IPS DF 4.7 (cell line): ENCODE results near the gene TENM4.
"Not testable (repeated sequence)": the region's sequence is repeated elsewhere in the genome, so short reads cannot be mapped to it uniquely, and the experiment has no call there.

Experiments used
- DNase-seq: peaks from one replicate; pipeline ENCODE4 v3.0.0-alpha.2; 2013; ENCODE audit warnings: low spot score; ENCODE audit errors: extremely low read depth

TENM4 gene

DNA sequence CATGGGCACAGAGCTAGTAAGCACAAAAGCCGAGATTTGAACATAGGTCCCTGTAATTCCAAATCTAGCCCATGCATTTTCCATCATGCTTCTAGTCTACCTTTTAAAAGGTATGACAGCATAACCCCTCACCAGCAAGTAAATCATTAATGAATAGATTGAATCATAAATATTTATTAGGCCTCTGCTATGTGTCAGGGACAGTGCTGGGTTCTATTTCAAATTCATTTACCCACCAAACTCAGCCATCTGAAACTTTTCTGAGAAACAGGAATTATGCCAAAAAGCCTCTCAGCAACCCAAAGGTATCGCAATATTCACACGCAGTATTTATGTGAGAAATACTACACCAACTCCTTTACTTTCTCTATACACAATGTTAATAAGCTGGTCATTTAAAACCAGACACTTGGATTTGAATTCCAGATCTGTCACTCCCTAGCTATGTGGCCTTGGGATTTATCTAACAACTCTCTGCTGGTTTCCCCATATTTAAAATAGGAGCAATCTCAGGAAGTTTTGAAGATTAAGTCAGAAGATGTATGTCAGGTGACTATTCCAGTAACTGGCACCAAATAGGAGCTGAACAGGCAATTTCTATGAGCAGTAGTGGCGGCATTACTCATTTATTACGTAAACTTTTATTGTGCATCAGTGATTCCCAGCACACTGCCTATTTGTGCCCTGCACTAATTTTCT lies 191.4 kb downstream of the TENM4 start:
- no peak for DNase-seq

DNA sequence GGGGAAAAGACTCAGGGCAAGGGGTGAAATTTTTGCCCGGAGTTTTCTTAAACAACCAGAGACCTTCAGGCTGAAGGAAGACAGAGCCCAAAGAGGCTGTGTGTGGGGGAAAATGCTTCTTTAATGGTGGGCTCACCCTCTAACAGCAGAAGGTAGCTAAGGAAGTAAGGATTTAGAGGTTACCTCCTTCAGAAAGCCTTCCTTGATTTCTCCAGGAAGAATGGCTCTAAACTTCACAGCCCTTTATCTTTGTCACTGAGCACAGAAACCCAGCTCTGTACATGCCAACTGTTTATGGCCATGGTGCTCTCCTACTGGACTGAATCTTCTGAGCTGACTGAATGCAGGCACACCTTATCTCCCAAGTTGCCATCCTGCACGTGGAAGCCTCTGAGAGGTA lies 196.0 kb downstream of the TENM4 start:
- DNase-seq: no peak

DNA sequence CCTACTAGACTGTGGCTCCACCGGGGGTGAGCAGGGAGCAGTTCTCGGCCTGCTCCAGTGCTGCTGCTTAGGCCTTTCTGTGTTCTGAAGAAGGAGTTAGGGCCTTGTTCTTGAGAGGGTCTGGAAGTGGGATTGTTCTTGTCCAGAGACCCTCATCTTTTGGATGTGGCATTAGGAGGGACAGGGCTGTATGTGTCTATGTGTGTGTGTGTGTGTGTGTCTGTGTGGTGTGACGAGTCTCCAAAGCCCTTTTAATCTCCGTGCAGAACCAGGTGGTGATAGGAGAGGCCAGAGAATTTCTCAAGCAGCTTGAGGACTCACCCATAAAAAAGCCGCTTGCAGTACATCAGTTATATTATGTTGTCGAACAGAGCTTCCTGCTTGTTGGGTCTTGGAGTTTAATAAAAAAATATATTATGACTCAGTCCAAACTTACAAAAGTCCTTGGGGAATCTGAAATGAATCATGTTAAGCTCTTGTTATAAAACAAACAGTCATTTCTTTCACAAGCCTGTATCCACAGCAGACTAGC lies 196.5 kb downstream of the TENM4 start:
- DNase-seq: no peak

DNA sequence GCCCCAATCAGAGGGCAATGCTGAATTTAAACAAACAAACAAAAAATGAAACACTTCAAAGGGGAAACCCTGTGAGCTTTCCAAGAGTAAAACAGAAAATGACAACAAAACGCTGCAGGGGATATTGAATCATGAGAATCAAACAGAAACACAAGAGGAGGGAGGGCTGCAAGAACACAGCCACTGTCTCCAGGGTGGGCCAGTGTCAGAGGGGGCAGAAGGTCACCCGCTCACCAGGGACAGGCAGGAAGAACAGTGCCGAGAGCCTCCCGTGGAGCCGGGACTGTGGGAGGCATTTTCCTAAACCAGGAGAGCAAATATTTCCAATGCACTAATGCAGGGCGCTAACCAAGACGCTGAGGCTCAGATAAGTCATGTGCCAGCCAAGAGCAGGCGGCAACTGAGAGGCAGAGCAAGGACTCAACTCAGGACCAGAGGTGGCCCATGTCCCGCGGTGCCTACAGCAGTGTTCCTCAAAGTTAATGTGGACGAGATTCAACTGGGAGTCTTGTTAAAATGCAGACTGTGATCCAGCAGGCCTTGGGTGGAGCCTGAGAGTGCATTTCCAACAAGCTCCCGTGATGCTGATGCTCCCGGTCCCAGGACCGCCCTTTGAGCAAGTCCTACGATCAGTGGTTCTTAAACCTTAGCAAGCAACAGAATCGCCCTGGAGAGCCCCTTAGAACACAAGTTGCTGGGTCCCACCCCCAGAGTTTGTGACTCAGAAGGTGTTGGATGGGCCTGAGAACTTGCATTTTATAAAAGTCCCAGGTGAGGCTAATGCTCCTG lies 197.2 kb downstream of the TENM4 start:
- DNase-seq: no peak

DNA sequence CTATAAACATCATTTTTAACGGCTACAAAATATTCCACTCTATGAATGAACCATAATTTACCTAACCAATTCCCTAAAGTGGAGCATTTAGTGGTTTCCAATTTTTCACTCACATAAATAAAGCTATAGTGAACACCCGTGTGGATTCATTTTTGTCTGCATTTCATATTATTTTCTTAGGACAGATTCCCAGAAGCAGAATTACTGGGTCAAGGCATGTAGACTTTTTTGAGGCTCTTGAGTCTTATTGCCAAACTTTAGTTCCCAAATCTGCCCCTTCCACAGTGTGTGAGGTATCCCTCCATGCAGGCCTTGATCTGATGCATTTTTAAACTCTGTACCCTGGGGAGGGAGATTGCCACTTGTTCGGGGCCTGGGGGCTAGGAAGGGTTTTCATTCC lies 198.2 kb downstream of the TENM4 start:
- DNase-seq: no peak

DNA sequence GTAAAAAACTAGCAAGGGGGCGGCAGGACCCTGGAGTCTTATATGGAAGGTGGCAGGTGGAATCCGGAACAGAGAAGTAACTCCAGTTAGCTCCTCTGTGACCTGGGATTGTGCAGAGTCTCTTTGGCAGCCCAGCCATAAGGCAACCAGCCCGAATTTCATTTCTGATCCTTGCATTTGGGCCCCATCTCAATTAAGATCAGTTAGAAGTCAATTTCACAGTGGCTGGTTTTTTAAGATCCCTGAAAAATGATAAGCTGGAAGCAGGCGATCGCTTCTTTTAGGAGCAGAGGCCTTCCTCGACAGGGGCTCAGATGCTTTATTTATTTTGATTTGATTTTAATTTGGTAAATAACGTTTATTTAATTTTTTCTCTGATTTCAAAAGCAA lies 199.0 kb downstream of the TENM4 start:
- DNase-seq: no peak

DNA sequence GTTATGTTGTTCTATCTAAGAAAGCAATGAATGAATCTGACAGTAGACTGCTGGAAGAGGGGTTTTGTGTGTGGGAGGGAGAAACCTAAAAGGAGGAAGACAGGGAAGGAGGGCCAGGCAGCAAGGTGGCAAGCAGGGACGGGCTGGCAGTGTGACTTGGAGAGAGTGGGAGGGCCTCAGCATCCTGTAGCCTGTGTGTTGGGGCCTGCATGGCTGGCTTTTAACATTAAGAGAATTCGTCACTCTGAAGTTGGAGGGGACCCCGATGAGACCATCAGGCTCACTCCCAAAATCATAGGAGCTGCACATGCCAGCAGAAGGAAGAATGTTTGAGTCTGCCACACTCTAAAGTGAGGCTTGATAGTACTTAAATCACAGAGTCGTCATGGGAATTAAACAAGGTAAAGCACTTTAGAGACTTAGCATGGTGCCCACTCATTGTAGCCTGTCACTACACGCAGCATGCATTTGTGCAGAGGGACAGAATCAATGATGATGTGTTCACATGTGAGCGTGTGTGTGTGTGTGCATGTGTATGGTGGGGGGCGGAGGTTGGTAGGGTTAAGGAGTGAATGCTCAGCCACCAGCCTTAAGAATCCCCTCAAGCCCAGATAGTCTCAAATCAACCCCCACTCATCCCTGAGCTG lies 199.5 kb downstream of the TENM4 start:
- no peak for DNase-seq

DNA sequence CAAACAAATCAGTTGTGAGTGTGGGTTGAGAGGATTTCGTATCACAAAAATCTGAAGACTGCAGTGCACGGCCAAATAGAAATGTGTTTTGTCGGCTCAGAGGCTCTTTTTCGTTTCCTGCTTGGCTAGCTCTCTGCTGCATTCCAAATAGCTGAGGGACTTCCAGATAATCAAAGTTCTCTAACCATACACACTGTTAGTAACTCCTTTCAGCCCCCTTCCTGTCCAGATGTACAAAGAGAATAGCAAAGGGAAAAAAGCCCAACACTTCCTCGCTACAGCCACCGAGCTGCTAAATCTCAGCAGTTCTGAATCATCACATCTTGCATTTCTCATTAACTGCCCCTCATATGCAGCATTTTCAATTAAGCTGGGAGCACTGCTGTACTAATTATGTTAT lies 203.1 kb downstream of the TENM4 start:
- no peak for DNase-seq

DNA sequence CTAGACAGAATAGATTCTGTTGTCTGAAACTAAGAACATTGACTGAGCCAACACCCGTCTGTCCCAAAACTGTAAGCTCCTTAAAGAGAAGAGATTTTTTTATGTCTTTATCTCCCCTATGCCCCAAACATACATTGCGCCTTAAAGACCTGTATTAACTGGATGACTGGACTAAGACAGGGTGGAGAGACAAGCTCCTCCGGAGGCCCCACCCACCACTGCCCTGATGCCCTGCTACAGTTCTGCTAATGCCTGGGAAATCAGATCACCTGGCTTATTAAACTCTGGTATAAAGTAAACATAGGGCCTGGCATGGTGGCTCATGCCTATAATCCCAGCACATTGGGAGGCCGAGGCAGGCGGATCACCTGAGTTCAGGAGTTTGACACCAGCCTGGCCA lies 203.7 kb downstream of the TENM4 start:
- no peak for DNase-seq

DNA sequence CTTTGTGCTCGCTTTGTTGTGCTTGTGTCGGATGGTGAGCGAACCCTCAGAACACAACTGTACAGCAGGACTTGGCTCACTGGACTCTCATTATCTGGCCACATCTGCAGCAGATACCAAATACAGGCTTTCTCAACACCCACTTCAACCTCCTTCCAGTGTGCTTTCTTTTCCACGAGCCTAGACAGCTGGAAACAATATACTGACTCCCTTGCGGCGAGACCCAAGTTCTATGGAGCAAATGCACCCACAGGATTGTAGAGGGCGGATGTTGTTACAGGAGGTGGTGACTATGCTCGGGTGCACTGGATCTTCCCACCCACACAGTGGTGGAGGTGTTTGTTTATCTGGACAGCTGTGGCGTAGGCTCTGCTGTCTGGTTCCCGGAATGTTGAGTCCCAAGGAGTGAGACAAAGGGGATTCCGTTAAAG lies 204.3 kb downstream of the TENM4 start:
- DNase-seq: no peak

DNA sequence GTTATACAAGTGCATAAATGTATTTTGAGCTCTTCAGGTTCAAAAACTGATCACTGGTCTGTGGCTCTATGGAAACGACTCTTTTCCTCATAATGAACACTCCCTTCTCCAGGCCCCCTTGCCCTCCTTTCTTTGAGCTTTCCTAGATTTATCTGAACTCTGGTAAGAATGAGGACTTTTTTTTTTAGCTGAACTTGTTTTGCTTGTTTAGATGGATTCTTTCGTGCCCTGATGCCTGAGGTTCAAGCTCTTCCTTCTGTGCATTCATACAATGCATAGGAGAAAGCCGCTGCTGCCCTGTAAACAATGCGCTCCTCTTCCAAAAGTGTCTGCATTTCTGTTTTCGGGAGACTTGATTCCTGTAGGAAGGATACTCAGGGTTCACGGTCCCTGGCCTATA lies 205.1 kb downstream of the TENM4 start:
- DNase-seq: no peak

DNA sequence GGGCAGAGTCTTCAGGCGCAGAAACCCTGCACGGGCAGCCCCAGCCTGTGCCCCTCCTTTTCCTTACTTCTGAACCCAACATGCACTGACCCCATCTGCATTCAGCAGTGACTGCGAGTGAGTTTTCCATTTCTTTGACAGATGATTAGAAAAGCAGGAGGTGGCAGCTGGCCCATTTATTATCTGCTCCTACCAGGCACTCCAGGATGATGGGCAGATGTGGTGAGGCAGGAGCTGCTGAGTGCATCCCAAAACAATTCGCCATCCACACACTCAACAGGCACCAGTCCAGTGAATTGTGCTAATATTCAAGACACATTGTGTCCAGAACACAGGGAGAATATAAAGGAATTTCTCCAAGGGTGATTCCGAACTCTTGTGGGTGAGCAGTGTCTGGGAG lies 208.5 kb downstream of the TENM4 start:
- DNase-seq: no peak

DNA sequence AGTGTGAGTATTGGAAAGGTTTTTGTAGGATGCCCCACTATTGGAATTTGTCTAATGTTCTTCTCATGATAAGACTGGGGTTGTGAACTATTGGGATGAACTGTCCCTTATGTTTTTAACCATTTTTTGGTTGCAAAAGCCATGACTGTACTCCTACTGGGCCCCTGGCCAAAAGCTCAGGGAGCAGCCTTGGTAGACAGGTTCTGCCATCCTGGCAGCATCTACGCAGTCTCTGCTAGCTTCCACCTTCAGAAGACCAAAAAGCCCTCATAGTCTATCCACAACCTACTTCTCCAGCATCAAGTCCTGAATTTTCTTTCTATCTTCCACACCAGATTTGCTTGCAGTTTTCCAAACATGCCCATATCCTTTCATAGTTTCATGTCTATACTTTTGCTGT lies 211.8 kb downstream of the TENM4 start:
- DNase-seq: no peak

DNA sequence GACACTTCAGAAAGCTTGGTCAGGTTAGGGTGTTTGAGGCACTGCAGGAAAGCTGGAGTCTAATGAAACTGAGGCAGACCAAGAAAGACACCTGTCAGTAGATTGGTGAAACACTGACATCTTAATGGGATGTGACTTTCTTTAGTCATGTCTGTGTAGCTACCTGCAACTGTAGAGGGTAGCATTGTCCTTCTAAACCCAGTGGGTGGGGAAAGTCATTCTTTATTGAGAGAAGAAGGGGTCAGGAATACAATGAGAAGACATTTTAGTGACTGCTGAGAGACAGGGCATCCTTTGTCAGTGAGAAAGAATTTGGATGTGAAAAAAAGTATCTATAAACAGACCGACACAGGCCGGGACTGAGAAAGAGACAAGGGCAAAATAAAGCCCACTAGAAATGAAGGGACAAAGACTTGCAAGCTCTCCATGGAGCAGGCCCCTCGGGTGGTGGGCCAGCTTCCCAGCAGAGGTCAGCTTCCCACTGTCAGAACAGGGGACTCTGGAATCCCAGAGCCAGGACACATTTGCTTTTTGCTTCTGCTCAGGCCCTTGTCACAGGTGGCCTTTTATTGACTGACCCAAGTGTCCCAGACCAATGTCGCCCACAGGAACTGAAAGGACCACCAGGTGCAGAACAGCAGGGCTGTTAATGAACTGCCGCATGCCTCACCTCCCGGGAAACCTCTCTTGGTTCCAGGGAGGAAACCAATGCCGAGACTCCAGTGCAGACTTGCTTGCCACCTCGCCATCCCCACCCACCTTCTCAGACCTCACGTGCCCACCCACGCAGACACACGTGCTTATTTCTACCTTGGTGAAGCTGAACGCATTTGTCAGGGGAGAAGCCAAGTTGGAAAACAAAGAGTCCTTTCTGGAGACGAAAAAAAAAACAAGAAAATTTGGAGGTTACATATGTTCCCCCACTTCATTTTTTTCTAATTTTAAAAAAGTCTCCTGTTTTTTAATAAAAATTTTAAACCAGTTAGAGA lies 212.8 kb downstream of the TENM4 start:
- no peak for DNase-seq

DNA sequence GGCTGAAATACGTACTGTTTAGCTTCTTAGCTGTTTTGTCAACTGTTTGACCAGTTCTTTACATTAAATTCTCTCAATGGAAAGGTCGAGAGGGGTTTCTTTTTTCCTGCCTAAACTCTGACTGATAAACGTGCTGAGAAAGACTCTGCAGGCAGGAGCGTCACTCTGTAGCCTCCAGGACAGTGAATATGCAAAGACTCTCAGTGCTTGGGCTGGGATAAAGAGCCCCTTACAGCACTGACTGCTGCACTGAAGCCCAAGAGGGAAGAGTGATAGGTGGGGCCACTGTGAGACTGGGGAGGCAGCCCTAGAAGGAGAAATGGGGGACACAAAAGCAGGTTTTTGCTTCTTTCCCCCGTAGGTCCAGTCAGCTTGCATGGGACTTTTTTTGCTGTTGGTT lies 213.5 kb downstream of the TENM4 start:
- no peak for DNase-seq

DNA sequence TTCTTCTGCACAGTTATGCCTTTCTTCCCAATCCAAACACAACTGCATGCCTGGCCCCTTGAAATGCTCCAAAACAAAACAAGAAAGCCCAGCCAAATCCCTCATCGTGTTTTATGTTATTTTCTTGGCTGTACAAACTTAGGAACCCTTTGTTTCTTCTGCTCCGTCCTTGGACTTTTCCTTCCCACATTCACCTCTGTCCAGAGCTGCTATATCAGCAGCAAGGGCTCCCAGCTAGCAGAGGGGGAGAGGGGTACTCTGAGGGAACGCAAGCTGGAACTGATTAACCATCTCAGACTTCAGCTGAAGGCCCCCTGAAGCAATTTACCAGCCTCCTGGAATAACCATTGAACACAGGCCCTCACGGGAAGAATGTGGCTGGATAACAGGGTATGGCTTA lies 214.7 kb downstream of the TENM4 start:
- no peak for DNase-seq

DNA sequence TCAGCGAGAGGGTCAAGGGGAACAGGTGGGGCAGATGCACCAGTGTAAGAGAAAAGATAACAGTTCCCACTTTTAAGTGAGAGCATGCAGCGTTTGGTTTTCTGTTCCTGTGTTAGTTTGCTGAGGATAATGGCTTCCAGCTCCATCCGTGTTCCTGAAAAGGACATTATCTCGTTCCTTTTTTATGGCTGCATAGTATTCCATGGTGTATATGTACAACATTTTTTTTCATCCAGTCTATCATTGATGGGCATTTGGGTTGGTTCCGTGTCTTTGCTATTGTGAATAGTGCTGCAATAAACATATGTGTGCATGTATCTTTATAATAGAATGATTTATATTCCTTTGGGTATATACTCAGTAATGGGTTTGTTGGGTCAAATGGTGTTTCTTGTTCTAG lies 218.7 kb downstream of the TENM4 start:
- not testable (repeated sequence) for DNase-seq

DNA sequence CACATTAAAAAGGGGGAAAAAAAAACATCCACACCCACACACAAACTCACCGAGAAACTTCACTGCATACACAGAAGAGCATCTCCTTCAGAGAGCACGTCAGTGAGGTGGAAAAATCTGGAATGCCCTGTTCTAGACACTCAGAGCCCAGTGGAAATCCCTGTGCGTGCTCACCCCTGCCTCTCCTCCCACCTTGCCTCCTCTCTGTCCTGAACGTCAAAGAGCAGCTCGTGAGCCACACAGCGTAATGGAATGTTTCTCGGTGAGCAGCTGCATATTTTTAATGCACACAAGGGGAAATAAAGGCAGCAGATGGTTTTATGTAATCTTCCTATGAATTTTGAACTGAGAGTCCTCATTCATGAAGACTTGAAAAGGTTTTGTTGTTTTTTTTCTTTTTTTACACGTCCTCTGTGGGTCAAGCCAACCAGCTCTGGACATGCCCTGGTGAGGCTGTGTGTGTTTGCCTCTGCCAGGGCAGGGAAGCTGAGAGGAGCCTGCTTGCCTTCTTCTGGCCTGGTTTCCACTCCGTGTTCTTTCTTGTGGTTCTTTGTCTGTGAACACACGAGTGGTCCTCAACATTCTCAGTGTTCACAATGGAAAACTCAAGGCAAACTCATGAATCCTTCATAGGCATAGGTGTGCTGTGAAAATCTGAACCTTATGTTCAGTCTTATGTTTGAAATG lies 219.2 kb downstream of the TENM4 start:
- no peak for DNase-seq

DNA sequence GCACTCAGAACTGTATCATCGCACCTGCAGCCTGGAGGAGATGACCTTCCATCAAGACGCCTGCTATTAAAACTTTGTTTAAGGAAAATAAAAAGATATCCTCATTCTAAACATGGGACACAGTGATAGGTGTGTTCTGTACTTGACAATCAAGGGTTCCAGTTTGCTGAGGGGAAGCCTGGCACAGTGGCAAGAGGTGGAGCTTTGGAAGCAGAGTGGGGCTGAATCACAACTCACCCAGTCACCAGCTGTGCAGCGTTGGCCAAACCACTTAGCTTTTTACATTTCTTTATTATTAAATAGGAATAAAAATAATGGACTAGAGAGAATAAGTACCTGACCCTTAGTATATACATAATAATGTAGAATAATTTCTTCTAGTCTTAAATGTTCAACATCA lies 220.7 kb downstream of the TENM4 start:
- no peak for DNase-seq

DNA sequence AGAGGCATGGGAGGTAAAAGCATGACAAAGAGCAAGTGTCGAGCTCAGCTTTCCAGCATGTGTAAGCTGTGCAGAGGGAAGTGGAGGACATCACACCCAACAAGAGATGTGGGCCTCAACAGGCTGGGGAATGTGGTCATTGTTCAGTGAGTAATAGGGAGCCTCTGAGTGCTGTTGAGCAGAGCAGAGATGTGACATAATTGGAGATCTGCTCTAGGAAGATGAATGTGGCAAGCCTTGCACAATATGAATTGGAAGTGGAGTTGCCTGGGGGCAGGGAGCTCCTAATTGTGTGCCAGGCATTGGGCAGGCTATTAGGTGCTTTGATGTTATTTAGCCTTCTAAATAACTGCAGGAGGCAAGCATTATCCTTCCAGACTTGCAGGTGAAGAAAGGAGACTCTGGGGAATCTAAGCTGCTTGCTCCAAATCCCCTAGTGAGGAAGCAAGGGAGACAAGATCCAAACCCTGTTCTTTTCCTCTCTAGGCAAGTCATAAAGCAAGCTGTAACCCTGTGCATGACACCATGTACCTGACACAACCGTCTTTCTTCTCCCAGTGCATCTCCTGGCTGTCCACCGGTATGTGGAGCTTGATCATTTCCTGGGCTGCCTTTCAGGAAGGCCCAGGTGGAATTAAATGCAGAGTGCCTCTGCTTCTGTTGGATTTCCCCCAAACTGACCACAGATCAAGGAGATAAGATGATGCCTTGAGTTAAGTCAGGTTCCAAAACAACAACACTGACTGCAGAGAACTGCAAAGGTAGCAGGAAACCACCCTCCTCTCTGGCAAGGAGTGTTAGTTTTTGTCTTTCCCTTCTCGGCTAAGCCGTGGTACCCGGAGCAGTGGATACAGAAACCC lies 221.4 kb downstream of the TENM4 start:
- no peak for DNase-seq
